ENCODE results near the gene BCL11B. TPM values are rescaled to one million over a fixed set of nuclear protein-coding genes. Genes with fewer than 3 reads are reported as not detected.

Gene BCL11B
- total and polyA plus RNA-seq, 9 of the 15 experiments (the other 6 are each of a cell fraction or from before 2014, with no cell fraction given) = 0.09 TPM; not detected in 8

DNA sequence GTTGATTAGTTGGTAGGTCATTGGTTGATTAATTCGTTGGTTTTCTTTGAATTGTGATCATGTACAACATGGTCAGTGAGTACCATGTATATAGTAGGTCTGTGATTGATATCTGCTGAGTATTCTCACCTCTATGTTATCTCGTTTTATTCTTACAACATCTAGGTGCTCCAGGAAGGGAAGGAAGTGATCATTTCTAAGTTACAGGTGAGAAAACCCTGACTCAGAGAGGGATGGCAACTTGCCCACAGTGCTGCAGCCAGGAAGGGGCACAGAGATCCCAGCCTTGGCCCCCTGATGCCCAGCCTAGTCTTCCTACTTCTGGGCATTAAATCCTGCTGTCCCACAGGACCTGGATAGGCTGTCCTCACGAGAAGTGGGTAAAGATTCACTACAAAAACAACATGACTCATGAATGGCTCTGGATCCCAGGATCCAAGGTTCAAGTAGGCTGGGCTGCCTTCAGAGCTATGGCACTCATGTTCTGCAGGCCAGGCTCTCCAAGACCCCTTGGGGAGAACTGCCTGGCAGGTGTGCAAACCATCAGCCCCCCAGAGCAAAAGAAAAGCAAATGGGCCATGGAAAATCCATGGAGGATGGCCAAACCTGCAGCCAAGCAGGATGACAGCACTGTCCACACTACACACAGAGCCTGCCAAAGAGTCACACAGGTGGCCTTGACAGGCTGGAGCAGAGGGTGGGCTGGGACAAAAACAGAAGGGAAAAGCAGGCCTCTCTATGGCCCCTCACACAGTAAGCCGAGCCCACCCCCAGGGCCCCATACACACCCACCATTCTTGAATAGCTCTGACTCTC lies 146.2 kb downstream of the BCL11B start:
- intact Hi-C loops (cut with micrococcal nuclease) = no loop called here
- no peak for TF ChIP-seq ZNF696 (CRISPR knock-in tag; conservative IDR thresholded peaks at IDR 0.05)
- TF ChIP-seq, protein P1, sequence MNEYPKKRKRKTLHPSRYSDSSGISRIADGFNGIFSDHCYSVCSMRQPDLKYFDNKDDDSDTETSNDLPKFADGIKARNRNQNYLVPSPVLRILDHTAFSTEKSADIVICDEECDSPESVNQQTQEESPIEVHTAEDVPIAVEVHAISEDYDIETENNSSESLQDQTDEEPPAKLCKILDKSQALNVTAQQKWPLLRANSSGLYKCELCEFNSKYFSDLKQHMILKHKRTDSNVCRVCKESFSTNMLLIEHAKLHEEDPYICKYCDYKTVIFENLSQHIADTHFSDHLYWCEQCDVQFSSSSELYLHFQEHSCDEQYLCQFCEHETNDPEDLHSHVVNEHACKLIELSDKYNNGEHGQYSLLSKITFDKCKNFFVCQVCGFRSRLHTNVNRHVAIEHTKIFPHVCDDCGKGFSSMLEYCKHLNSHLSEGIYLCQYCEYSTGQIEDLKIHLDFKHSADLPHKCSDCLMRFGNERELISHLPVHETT (CRISPR knock-in tag; conservative IDR thresholded peaks at IDR 0.05 in 1 of 2, IDR thresholded peaks at IDR 0.05 in 1 of 2) = no peak
- no peak for TF ChIP-seq ZNF263 (CRISPR knock-in tag; IDR thresholded peaks at IDR 0.05; ENCODE audit: borderline replicate concordance)
- TF ChIP-seq FOXA3 (CRISPR knock-in tag; conservative IDR thresholded peaks at IDR 0.05 in 1 of 2, IDR thresholded peaks at IDR 0.05 in 1 of 2) = no peak
- no peak for TF ChIP-seq NFE2 (IDR thresholded peaks at IDR 0.05; ENCODE audit: low read depth)
- no peak for TF ChIP-seq HDAC2 (IDR thresholded peaks at IDR 0.05)
- TF ChIP-seq ZSCAN32 (CRISPR knock-in tag; IDR thresholded peaks at IDR 0.05) = no peak
- TF ChIP-seq MAFG (tag; conservative IDR thresholded peaks at IDR 0.05) = no peak
- TF ChIP-seq CBFA2T3 (IDR thresholded peaks at IDR 0.05) = no peak
- TF ChIP-seq ATF1 (CRISPR knock-in tag; IDR thresholded peaks at IDR 0.05) = no peak
- TF ChIP-seq ATF1 (tag; IDR thresholded peaks at IDR 0.05) = no peak
- TF ChIP-seq ASH1L (IDR thresholded peaks at IDR 0.05; ENCODE audit: borderline replicate concordance, low read depth, partially characterized antibody) = no peak
- no peak for TF ChIP-seq TSC22D4 (tag; IDR thresholded peaks at IDR 0.05)
- no peak for TF ChIP-seq PCBP2 (IDR thresholded peaks at IDR 0.05; ENCODE audit: low read depth, low read length, poor library complexity, severe bottlenecking)
- TF ChIP-seq ARHGAP35 (IDR thresholded peaks at IDR 0.05; ENCODE audit: partially characterized antibody) = no peak
- TF ChIP-seq OTX1 (CRISPR knock-in tag; IDR thresholded peaks at IDR 0.05) = no peak
- Histone ChIP-seq H3K79me2 (ENCODE audit: control insufficient read depth, insufficient read depth, low read length) (no peaks in the 10 kb centered on the region), H3K36me3 (ENCODE audit: control insufficient read depth, insufficient read depth, low read length) (no peaks in the 10 kb centered on the region), H3K4me2 (ENCODE audit: insufficient read depth, low read length) (no peak overlapping the region), H3K27me3 (ENCODE audit: control insufficient read depth in 2 of 2, insufficient read depth in 2 of 2, low read length in 2 of 2) (peaks cover 0 to 5% of the 10 kb centered on the region in 2 experiments; a peak in 2 of 5 replicates), H3K9me1 (ENCODE audit: control insufficient read depth, insufficient read depth, low read length) (no peaks in the 10 kb centered on the region), H3K4me1 (replicated peaks in 1 of 2; ENCODE audit: control insufficient read depth in 2 of 2, insufficient read depth in 2 of 2, low read length in 2 of 2) (no peaks in the 10 kb centered on the region), H3K27ac (ENCODE audit: extremely low read depth, low read depth, low read length) (no peak overlapping the region), H3K4me3 (no peak overlapping the region), H3K9me3 (replicated peaks; ENCODE audit: control insufficient read depth, insufficient read depth, low read depth, low read length) (no peaks in the 10 kb centered on the region), H2AFZ (ENCODE audit: low read depth, low read length) (no peak overlapping the region), H3K9ac (ENCODE audit: insufficient read depth in 1 of 2, low read depth in 2 of 2, low read length in 2 of 2) (no peak overlapping the region), H4K20me1 (replicated peaks; ENCODE audit: control insufficient read depth, insufficient read depth, low read length) (no peaks in the 10 kb centered on the region)
- 6% methylated on average over 3 of the region's 4 CpGs for WGBS (ENCODE audit: insufficient coverage, low coverage, missing lambda C conversion rate)
- ATAC-seq (no peak), FAIRE-seq (no peak), DNase-seq (ENCODE audit: extremely low read depth in 1 of 4, low spot score in 3 of 4) (no peak)
- ChIA-PET POLR2A (no interaction called here), CTCF (ENCODE audit: low intra/inter-chr PET ratio) (no interaction called here)
- in situ Hi-C loops (cut with MboI) = no loop called here
- no TSS peak for BruUV-seq (replicated peaks)
